A673 (cell line): ENCODE results near the gene EVA1A. TPM values are rescaled to one million over a fixed set of nuclear protein-coding genes. Genes with fewer than 3 reads are reported as not detected.

Experiments
- BruUV-seq: library from RNA; stranded (reverse); fragments of 400-500 nt; replicated peaks from 2 replicates; lab custom pipeline; 2021; lab: Mats Ljungman, UMichigan
- CTCF ChIA-PET: fragments of 300-600 bp; sonication (Branson Sonifier 250); formaldehyde crosslinking; loops from one replicate; lab custom pipeline; 2022; ENCODE audit warnings: antibody characterized with exemption; lab: Charles Lee
- POLR2A ChIA-PET: fragments of 300-600 bp; sonication (Branson Sonifier 250); formaldehyde crosslinking; loops from one replicate; lab custom pipeline; 2022; ENCODE audit warnings: antibody characterized with exemption; ENCODE audit not compliant: low non-redundant PET; lab: Charles Lee
- DNase-seq: peaks from one replicate; pipeline ENCODE4 v3.0.0-alpha.2; 2015; ENCODE audit warnings: low spot score
- H3K27ac ChIP-seq: fragments of 200-600 bp; sonication (generic); 2 replicates; pipeline ENCODE4 v1.5.1; 2016; ENCODE audit warnings: mixed run types, low read depth, mild to moderate bottlenecking, mixed read lengths, antibody characterized with exemption, low read length; ENCODE audit not compliant: poor library complexity, severe bottlenecking
- H3K27me3 ChIP-seq: fragments of 200-600 bp; sonication (generic); replicated peaks from 2 replicates; pipeline ENCODE4 v1.6.1; 2017; ENCODE audit warnings: mixed run types, low read depth, mild to moderate bottlenecking, mixed read lengths, antibody characterized with exemption, low read length; ENCODE audit not compliant: insufficient read depth, poor library complexity
- H3K36me3 ChIP-seq: fragments of 200-600 bp; sonication (generic); 2 replicates; pipeline ENCODE4 v1.6.1; 2016; ENCODE audit warnings: mixed run types, mild to moderate bottlenecking, mixed read lengths, antibody characterized with exemption, low read length; ENCODE audit not compliant: insufficient read depth, poor library complexity, severe bottlenecking
- H3K4me1 ChIP-seq: fragments of 200-600 bp; sonication (generic); 2 replicates; pipeline ENCODE4 v1.6.1; 2017; ENCODE audit warnings: mixed run types, mild to moderate bottlenecking, mixed read lengths, antibody characterized with exemption, low read length; ENCODE audit not compliant: insufficient read depth, poor library complexity, severe bottlenecking
- H3K4me3 ChIP-seq: fragments of 200-600 bp; sonication (generic); 2 replicates; pipeline ENCODE4 v1.5.1; 2016; ENCODE audit warnings: low read depth, mixed run types, mild to moderate bottlenecking, mixed read lengths, low read length; ENCODE audit not compliant: poor library complexity, severe bottlenecking
- H3K9me3 ChIP-seq: fragments of 200-600 bp; sonication (generic); 2 replicates; pipeline ENCODE4 v1.6.1; 2016; ENCODE audit warnings: mixed run types, low read depth, mild to moderate bottlenecking, mixed read lengths, antibody characterized with exemption, low read length; ENCODE audit not compliant: poor library complexity, severe bottlenecking
- CTCF ChIP-seq: fragments of 300-800, 200-600 bp; sonication (generic); conservative IDR thresholded peaks from 2 replicates; pipeline ENCODE4 v1.5.1; 2017; ENCODE audit warnings: low read depth, mild to moderate bottlenecking, antibody characterized with exemption, low read length, moderate library complexity, mixed read lengths
- EZH2 ChIP-seq: fragments of 200-600 bp; sonication (generic); IDR thresholded peaks from 2 replicates; pipeline ENCODE4 v1.6.1; 2017; ENCODE audit warnings: borderline replicate concordance, low read depth, mild to moderate bottlenecking, mixed read lengths, antibody characterized with exemption, low read length; ENCODE audit not compliant: poor library complexity, severe bottlenecking
- intact Hi-C: fragments of 100-400 bp; cut with micrococcal nuclease; formaldehyde crosslinking; loops from one replicate; pipeline ENCODE4 v1.10.0; 2022; ENCODE audit not compliant: unreplicated experiment
- total RNA-seq: library from RNA; stranded (reverse); gene quantifications from 2 replicates; pipeline ENCODE4 v1.2.3, GENCODE V29; 2021

EVA1A gene
- total RNA-seq, 1 experiment from 2014 or later = 4.3 TPM

GRCh38 chr2:75459565-75460310 lies 101.0 kb downstream of the EVA1A start:
- ChIA-PET CTCF (no interaction called here), POLR2A (no interaction called here)
- Histone ChIP-seq H3K9me3 (no peaks in the 10 kb centered on the region), H3K27ac (no peak overlapping the region), H3K4me1 (no peaks in the 10 kb centered on the region), H3K4me3 (no peak overlapping the region), H3K27me3 (no peaks in the 10 kb centered on the region), H3K36me3 (no peaks in the 10 kb centered on the region)
- BruUV-seq = no TSS peak
- DNase-seq = no peak
- no peak for TF ChIP-seq CTCF
- TF ChIP-seq EZH2 = no peak
- intact Hi-C loops = no loop called here

- no peak for DNase-seq
- no peak for TF ChIP-seq EZH2
- no peak for TF ChIP-seq CTCF
- no TSS peak for BruUV-seq
- Histone ChIP-seq H3K36me3 (no peaks in the 10 kb centered on the region), H3K9me3 (no peaks in the 10 kb centered on the region), H3K27me3 (no peaks in the 10 kb centered on the region), H3K4me3 (no peak overlapping the region), H3K27ac (no peak overlapping the region), H3K4me1 (no peaks in the 10 kb centered on the region)
- CTCF ChIA-PET = no interaction called here
- POLR2A ChIA-PET = no interaction called here
- intact Hi-C loops = no loop called here
These were observed 102.5 kb downstream of the EVA1A start for GRCh38 chr2:75458201-75458600.

- Histone ChIP-seq H3K27ac (no peak overlapping the region), H3K4me1 (no peaks in the 10 kb centered on the region), H3K36me3 (no peaks in the 10 kb centered on the region), H3K9me3 (no peaks in the 10 kb centered on the region), H3K4me3 (no peak overlapping the region), H3K27me3 (no peaks in the 10 kb centered on the region)
- ChIA-PET POLR2A (no interaction called here), CTCF (no interaction called here)
- TF ChIP-seq EZH2 = no peak
- no peak for TF ChIP-seq CTCF
- intact Hi-C loops = no loop called here
- BruUV-seq = no TSS peak
- DNase-seq = no peak
These were observed 103.9 kb downstream of the EVA1A start for GRCh38 chr2:75456825-75457224.
